Measurements from ENCODE around the gene AFG1L.

AFG1L gene

GRCh38 chr6:108473197-108473596 lies 178.3 kb downstream of the AFG1L start:
- Histone ChIP-seq H3K4me3 (ENCODE audit: low read length) (no peak overlapping the region), H3K27me3 (ENCODE audit: control insufficient read depth, insufficient read depth, low read length) (no peaks in the 10 kb centered on the region), H3K27ac (ENCODE audit: low read length) (no peak overlapping the region), H3K4me1 (ENCODE audit: control insufficient read depth, insufficient read depth, low read length) (no peaks in the 10 kb centered on the region), H3K36me3 (ENCODE audit: control insufficient read depth, insufficient read depth, low read length) (no peaks in the 10 kb centered on the region), H3K9me3 (ENCODE audit: control insufficient read depth, insufficient read depth, low read length) (no peaks in the 10 kb centered on the region)
- no CpG with 5 or more reads among the region's 2 CpGs for WGBS (ENCODE audit: insufficient coverage, insufficient read length)
- no peak for DNase-seq (ENCODE audit: low read depth, low spot score)

- no peaks in the 10 kb centered on the region for H3K27me3 ChIP-seq (ENCODE audit: control insufficient read depth, insufficient read depth, low read length)
- DNase-seq (ENCODE audit: low read depth, low spot score), result no peak
- H3K9me3 ChIP-seq (ENCODE audit: control insufficient read depth, insufficient read depth, low read length), result no peaks in the 10 kb centered on the region
- no CpG with 5 or more reads among the region's 2 CpGs for WGBS (ENCODE audit: insufficient coverage, insufficient read length)
- H3K4me3 ChIP-seq (ENCODE audit: low read length), result no peak overlapping the region
- no peaks in the 10 kb centered on the region for H3K4me1 ChIP-seq (ENCODE audit: control insufficient read depth, insufficient read depth, low read length)
- H3K27ac ChIP-seq (ENCODE audit: low read length), result no peak overlapping the region
- H3K36me3 ChIP-seq (ENCODE audit: control insufficient read depth, insufficient read depth, low read length), result no peaks in the 10 kb centered on the region
These were observed 181.5 kb downstream of the AFG1L start for GRCh38 chr6:108476376-108476775.

- Histone ChIP-seq H3K36me3 (ENCODE audit: control insufficient read depth, insufficient read depth, low read length) (no peaks in the 10 kb centered on the region), H3K27ac (ENCODE audit: low read length) (no peak overlapping the region), H3K9me3 (ENCODE audit: control insufficient read depth, insufficient read depth, low read length) (no peaks in the 10 kb centered on the region), H3K4me3 (ENCODE audit: low read length) (no peak overlapping the region), H3K4me1 (ENCODE audit: control insufficient read depth, insufficient read depth, low read length) (no peaks in the 10 kb centered on the region), H3K27me3 (ENCODE audit: control insufficient read depth, insufficient read depth, low read length) (no peaks in the 10 kb centered on the region)
- no peak for DNase-seq (ENCODE audit: low read depth, low spot score)
- no CpG with 5 or more reads among the region's 8 CpGs for WGBS (ENCODE audit: insufficient coverage, insufficient read length)
These were observed 182.1 kb downstream of the AFG1L start for GRCh38 chr6:108476847-108477430.

- H3K27ac ChIP-seq (ENCODE audit: low read length), result no peak overlapping the region
- H3K27me3 ChIP-seq (ENCODE audit: control insufficient read depth, insufficient read depth, low read length), result no peaks in the 10 kb centered on the region
- H3K9me3 ChIP-seq (ENCODE audit: control insufficient read depth, insufficient read depth, low read length), result no peaks in the 10 kb centered on the region
- no CpG with 5 or more reads among the region's 2 CpGs for WGBS (ENCODE audit: insufficient coverage, insufficient read length)
- H3K4me3 ChIP-seq (ENCODE audit: low read length), result no peak overlapping the region
- H3K4me1 ChIP-seq (ENCODE audit: control insufficient read depth, insufficient read depth, low read length), result no peaks in the 10 kb centered on the region
- no peaks in the 10 kb centered on the region for H3K36me3 ChIP-seq (ENCODE audit: control insufficient read depth, insufficient read depth, low read length)
- DNase-seq (ENCODE audit: low read depth, low spot score), result no peak
These were observed 187.7 kb downstream of the AFG1L start for GRCh38 chr6:108482559-108482958.

GRCh38 chr6:108484016-108484415 lies 189.2 kb downstream of the AFG1L start:
- no peaks in the 10 kb centered on the region for H3K4me1 ChIP-seq (ENCODE audit: control insufficient read depth, insufficient read depth, low read length)
- no peak for DNase-seq (ENCODE audit: low read depth, low spot score)
- H3K9me3 ChIP-seq (ENCODE audit: control insufficient read depth, insufficient read depth, low read length), result no peaks in the 10 kb centered on the region
- H3K27ac ChIP-seq (ENCODE audit: low read length), result no peak overlapping the region
- no peaks in the 10 kb centered on the region for H3K36me3 ChIP-seq (ENCODE audit: control insufficient read depth, insufficient read depth, low read length)
- no peak overlapping the region for H3K4me3 ChIP-seq (ENCODE audit: low read length)
- no peaks in the 10 kb centered on the region for H3K27me3 ChIP-seq (ENCODE audit: control insufficient read depth, insufficient read depth, low read length)
- no CpG with 5 or more reads among the region's 1 CpG for WGBS (ENCODE audit: insufficient coverage, insufficient read length)

GRCh38 chr6:108489699-108490098 lies 194.8 kb downstream of the AFG1L start:
- no peaks in the 10 kb centered on the region for H3K4me1 ChIP-seq (ENCODE audit: control insufficient read depth, insufficient read depth, low read length)
- no peaks in the 10 kb centered on the region for H3K27me3 ChIP-seq (ENCODE audit: control insufficient read depth, insufficient read depth, low read length)
- DNase-seq (ENCODE audit: low read depth, low spot score), result no peak
- H3K4me3 ChIP-seq (ENCODE audit: low read length), result no peak overlapping the region
- no peaks in the 10 kb centered on the region for H3K9me3 ChIP-seq (ENCODE audit: control insufficient read depth, insufficient read depth, low read length)
- no peaks in the 10 kb centered on the region for H3K36me3 ChIP-seq (ENCODE audit: control insufficient read depth, insufficient read depth, low read length)
- WGBS (ENCODE audit: insufficient coverage, insufficient read length), result no CpG with 5 or more reads among the region's 5 CpGs
- no peak overlapping the region for H3K27ac ChIP-seq (ENCODE audit: low read length)

- no peak for DNase-seq (ENCODE audit: low read depth, low spot score)
- Histone ChIP-seq H3K27me3 (ENCODE audit: control insufficient read depth, insufficient read depth, low read length) (no peaks in the 10 kb centered on the region), H3K4me3 (ENCODE audit: low read length) (no peak overlapping the region), H3K27ac (ENCODE audit: low read length) (no peak overlapping the region), H3K4me1 (ENCODE audit: control insufficient read depth, insufficient read depth, low read length) (no peaks in the 10 kb centered on the region), H3K9me3 (ENCODE audit: control insufficient read depth, insufficient read depth, low read length) (no peaks in the 10 kb centered on the region), H3K36me3 (ENCODE audit: control insufficient read depth, insufficient read depth, low read length) (no peaks in the 10 kb centered on the region)
These were observed 197.4 kb downstream of the AFG1L start for GRCh38 chr6:108492131-108492766.

- no CpG with 5 or more reads among the region's 2 CpGs for WGBS (ENCODE audit: insufficient coverage, insufficient read length)
- Histone ChIP-seq H3K27ac (ENCODE audit: low read length) (no peak overlapping the region), H3K4me1 (ENCODE audit: control insufficient read depth, insufficient read depth, low read length) (no peaks in the 10 kb centered on the region), H3K9me3 (ENCODE audit: control insufficient read depth, insufficient read depth, low read length) (no peaks in the 10 kb centered on the region), H3K27me3 (ENCODE audit: control insufficient read depth, insufficient read depth, low read length) (no peaks in the 10 kb centered on the region), H3K36me3 (ENCODE audit: control insufficient read depth, insufficient read depth, low read length) (no peaks in the 10 kb centered on the region), H3K4me3 (ENCODE audit: low read length) (no peak overlapping the region)
- no peak for DNase-seq (ENCODE audit: low read depth, low spot score)
These were observed 199.6 kb downstream of the AFG1L start for GRCh38 chr6:108494434-108494833.

- Histone ChIP-seq H3K9me3 (ENCODE audit: control insufficient read depth, insufficient read depth, low read length) (no peaks in the 10 kb centered on the region), H3K4me1 (ENCODE audit: control insufficient read depth, insufficient read depth, low read length) (no peaks in the 10 kb centered on the region), H3K27ac (ENCODE audit: low read length) (no peak overlapping the region), H3K27me3 (ENCODE audit: control insufficient read depth, insufficient read depth, low read length) (no peaks in the 10 kb centered on the region), H3K4me3 (ENCODE audit: low read length) (no peak overlapping the region), H3K36me3 (ENCODE audit: control insufficient read depth, insufficient read depth, low read length) (no peaks in the 10 kb centered on the region)
- DNase-seq (ENCODE audit: low read depth, low spot score), result peak; percentile 29
- WGBS (ENCODE audit: insufficient coverage, insufficient read length), result no CpG with 5 or more reads among the region's 3 CpGs
These were observed 203.0 kb downstream of the AFG1L start for GRCh38 chr6:108497883-108498282.

GRCh38 chr6:108501559-108501958 lies 206.7 kb downstream of the AFG1L start:
- no peak for DNase-seq (ENCODE audit: low read depth, low spot score)
- no peak overlapping the region for H3K27ac ChIP-seq (ENCODE audit: low read length)
- no peaks in the 10 kb centered on the region for H3K27me3 ChIP-seq (ENCODE audit: control insufficient read depth, insufficient read depth, low read length)
- WGBS (ENCODE audit: insufficient coverage, insufficient read length), result no CpG with 5 or more reads among the region's 3 CpGs
- no peak overlapping the region for H3K4me3 ChIP-seq (ENCODE audit: low read length)
- H3K4me1 ChIP-seq (ENCODE audit: control insufficient read depth, insufficient read depth, low read length), result no peaks in the 10 kb centered on the region
- no peaks in the 10 kb centered on the region for H3K36me3 ChIP-seq (ENCODE audit: control insufficient read depth, insufficient read depth, low read length)
- no peaks in the 10 kb centered on the region for H3K9me3 ChIP-seq (ENCODE audit: control insufficient read depth, insufficient read depth, low read length)

- H3K9me3 ChIP-seq (ENCODE audit: control insufficient read depth, insufficient read depth, low read length), result no peaks in the 10 kb centered on the region
- H3K4me1 ChIP-seq (ENCODE audit: control insufficient read depth, insufficient read depth, low read length), result no peaks in the 10 kb centered on the region
- H3K4me3 ChIP-seq (ENCODE audit: low read length), result no peak overlapping the region
- H3K27ac ChIP-seq (ENCODE audit: low read length), result no peak overlapping the region
- H3K27me3 ChIP-seq (ENCODE audit: control insufficient read depth, insufficient read depth, low read length), result no peaks in the 10 kb centered on the region
- WGBS (ENCODE audit: insufficient coverage, insufficient read length), result no CpG with 5 or more reads among the region's 1 CpG
- DNase-seq (ENCODE audit: low read depth, low spot score), result no peak
- H3K36me3 ChIP-seq (ENCODE audit: control insufficient read depth, insufficient read depth, low read length), result no peaks in the 10 kb centered on the region
These were observed 208.0 kb downstream of the AFG1L start for GRCh38 chr6:108502832-108503231.

Data from iPS DF 6.9 (cell line).